OCI-LY1 (cell line): Measurements from ENCODE around the gene SEMA3B.

Source experiments
- H2AFZ ChIP-seq: fragments of 200-600 bp; sonication (generic), shearing (Covaris generic); 2 replicates; pipeline ENCODE4 v1.6.0; 2014; ENCODE audit warnings: antibody characterized with exemption, mild to moderate bottlenecking, low read length
- H3F3A ChIP-seq: fragments of 200-600 bp; sonication (generic), shearing (Covaris generic); 2 replicates; pipeline ENCODE4 v1.6.0; 2014; ENCODE audit warnings: mild to moderate bottlenecking, antibody characterized with exemption, low read length, moderate library complexity; ENCODE audit not compliant: insufficient read depth
- H3K27ac ChIP-seq: fragments of 200-600 bp; sonication (generic); 2 replicates; pipeline ENCODE4 v1.5.1; 2014; ENCODE audit warnings: low read length, mixed run types, mild to moderate bottlenecking, low read depth; ENCODE audit not compliant: poor library complexity, severe bottlenecking
- H3K27me3 ChIP-seq: fragments of 200-600 bp; sonication (generic); 2 replicates; pipeline ENCODE4 v1.6.0; 2014; ENCODE audit warnings: antibody characterized with exemption, mild to moderate bottlenecking, low read length, moderate library complexity; ENCODE audit not compliant: insufficient read depth
- H3K36me3 ChIP-seq: fragments of 200-600 bp; sonication (generic); 2 replicates; pipeline ENCODE4 v1.6.1; 2014; ENCODE audit warnings: mild to moderate bottlenecking, antibody characterized with exemption, low read length, moderate library complexity, mixed read lengths; ENCODE audit not compliant: insufficient read depth
- H3K4me1 ChIP-seq: fragments of 200-600 bp; sonication (generic); 2 replicates; pipeline ENCODE4 v1.5.1; 2014; ENCODE audit warnings: mild to moderate bottlenecking, low read length, moderate library complexity; ENCODE audit not compliant: insufficient read depth, severe bottlenecking
- H3K4me2 ChIP-seq: fragments of 200-600 bp; sonication (generic), shearing (Covaris generic); 2 replicates; pipeline ENCODE4 v1.6.1; 2014; ENCODE audit warnings: low read length
- H3K4me3 ChIP-seq: fragments of 200-600 bp; sonication (generic); 2 replicates; pipeline ENCODE4 v1.5.1; 2014; ENCODE audit warnings: low read length, low read depth, mild to moderate bottlenecking, mixed read lengths; ENCODE audit not compliant: poor library complexity, severe bottlenecking
- H3K79me2 ChIP-seq: fragments of 200-600 bp; shearing (Covaris generic); 2 replicates; pipeline ENCODE4 v1.6.1; 2016; ENCODE audit warnings: mixed run types, low read length, mixed read lengths; ENCODE audit not compliant: insufficient read depth
- H3K9ac ChIP-seq: fragments of 200-600 bp; sonication (generic), shearing (Covaris generic); 2 replicates; pipeline ENCODE4 v1.6.1; 2014; ENCODE audit warnings: mild to moderate bottlenecking, low read length, mixed read lengths
- H3K9me2 ChIP-seq: fragments of 200-600 bp; sonication (generic), shearing (Covaris generic); 2 replicates; pipeline ENCODE4 v1.6.1; 2014; ENCODE audit warnings: low read depth, mild to moderate bottlenecking, low read length, mixed read lengths
- H3K9me3 ChIP-seq: fragments of 200-600 bp; shearing (Covaris generic); 2 replicates; pipeline ENCODE4 v1.6.1; 2014; ENCODE audit warnings: low read length, mixed read lengths
- H4K20me1 ChIP-seq: fragments of 200-600 bp; sonication (generic), shearing (Covaris generic); 2 replicates; pipeline ENCODE4 v1.6.0; 2016; ENCODE audit warnings: mild to moderate bottlenecking, low read length; ENCODE audit not compliant: insufficient read depth
- EZH2 ChIP-seq: fragments of 200-600 bp; sonication (generic), shearing (Covaris generic); IDR thresholded peaks from 2 replicates; pipeline ENCODE4 v1.8.0; 2017; ENCODE audit warnings: borderline replicate concordance, mixed run types, mild to moderate bottlenecking, antibody characterized with exemption, low read length, moderate library complexity, mixed read lengths
- TF ChIP-seq, protein P1 (sequence below): fragments of 200-600 bp; sonication (generic), shearing (Covaris generic); IDR thresholded peaks from 2 replicates; pipeline ENCODE4 v1.5.1; 2017; ENCODE audit warnings: mild to moderate bottlenecking, antibody characterized with exemption, low read length, moderate library complexity, mixed read lengths

Gene SEMA3B

DNA sequence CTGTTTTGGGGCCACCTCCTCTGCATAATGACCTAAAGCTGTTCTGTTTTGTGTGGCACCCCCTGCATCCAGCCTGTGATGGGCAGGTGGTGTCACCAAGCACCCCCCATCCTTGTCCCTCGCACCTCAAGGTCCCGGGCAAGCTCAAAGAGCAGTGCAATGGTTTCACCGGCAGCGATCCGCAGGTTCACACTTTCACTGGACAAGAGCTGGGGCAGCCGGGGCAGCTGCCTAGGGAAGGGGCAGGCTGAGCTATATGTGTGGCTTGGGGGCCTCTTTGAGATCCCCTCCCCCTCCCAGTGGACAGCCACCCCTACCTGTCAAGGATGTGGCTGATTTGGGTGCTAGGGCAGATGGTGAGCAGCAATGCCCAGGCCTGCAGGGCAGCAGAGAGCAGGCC is 20.2 kb downstream of the SEMA3B start:
- Histone ChIP-seq H3K9ac (no peak overlapping the region), H3K36me3 (peaks cover 50% of the 10 kb centered on the region), H3K4me1 (peaks cover 19% of the 10 kb centered on the region), H3K4me2 (no peak overlapping the region), H2AFZ (no peak overlapping the region), H3K9me3 (no peaks in the 10 kb centered on the region), H4K20me1 (no peaks in the 10 kb centered on the region), H3K27me3 (no peaks in the 10 kb centered on the region), H3K9me2 (no peaks in the 10 kb centered on the region), H3K27ac (no peak overlapping the region), H3K4me3 (no peak overlapping the region), H3F3A (no peaks in the 10 kb centered on the region), H3K79me2 (peaks cover 10% of the 10 kb centered on the region)
- TF ChIP-seq EZH2: no peak
- TF ChIP-seq, protein P1, sequence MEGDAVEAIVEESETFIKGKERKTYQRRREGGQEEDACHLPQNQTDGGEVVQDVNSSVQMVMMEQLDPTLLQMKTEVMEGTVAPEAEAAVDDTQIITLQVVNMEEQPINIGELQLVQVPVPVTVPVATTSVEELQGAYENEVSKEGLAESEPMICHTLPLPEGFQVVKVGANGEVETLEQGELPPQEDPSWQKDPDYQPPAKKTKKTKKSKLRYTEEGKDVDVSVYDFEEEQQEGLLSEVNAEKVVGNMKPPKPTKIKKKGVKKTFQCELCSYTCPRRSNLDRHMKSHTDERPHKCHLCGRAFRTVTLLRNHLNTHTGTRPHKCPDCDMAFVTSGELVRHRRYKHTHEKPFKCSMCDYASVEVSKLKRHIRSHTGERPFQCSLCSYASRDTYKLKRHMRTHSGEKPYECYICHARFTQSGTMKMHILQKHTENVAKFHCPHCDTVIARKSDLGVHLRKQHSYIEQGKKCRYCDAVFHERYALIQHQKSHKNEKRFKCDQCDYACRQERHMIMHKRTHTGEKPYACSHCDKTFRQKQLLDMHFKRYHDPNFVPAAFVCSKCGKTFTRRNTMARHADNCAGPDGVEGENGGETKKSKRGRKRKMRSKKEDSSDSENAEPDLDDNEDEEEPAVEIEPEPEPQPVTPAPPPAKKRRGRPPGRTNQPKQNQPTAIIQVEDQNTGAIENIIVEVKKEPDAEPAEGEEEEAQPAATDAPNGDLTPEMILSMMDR: no peak

DNA sequence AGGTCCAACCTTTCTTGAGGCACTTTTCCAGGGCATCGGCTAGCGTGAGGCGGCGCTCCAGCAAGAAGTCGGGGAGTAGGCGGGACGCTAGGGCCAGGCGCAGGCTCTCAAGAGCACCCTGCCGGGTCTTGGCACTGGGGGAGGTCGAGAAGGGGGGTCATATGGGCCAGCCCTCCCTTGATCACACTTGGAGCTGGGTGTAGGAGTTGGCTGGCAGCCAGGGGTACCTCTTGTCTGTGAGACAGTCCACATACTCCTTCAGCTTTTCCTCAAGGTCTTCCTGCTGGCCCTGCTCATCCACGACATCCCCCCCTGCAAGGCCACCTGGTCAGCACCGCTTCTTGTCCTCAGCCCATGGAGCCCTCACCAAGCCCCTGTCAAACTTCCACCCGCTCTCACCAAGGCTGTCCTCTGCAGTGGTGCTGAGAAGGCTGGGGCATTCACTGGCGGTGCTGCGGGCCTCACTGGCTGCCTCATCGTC is 21.3 kb downstream of the SEMA3B start:
- Histone ChIP-seq H4K20me1 (no peaks in the 10 kb centered on the region), H3K4me2 (0 out of 2 replicates have a peak overlapping the region, but pooled peaks have one; percentile 95), H3K4me3 (peak overlapping the region; percentile 99), H3K9me2 (no peaks in the 10 kb centered on the region), H3K36me3 (peaks cover 50% of the 10 kb centered on the region), H3K79me2 (peaks cover 10% of the 10 kb centered on the region), H3K9me3 (no peaks in the 10 kb centered on the region), H3K27ac (no peak overlapping the region), H3F3A (no peaks in the 10 kb centered on the region), H3K9ac (no peak overlapping the region), H3K4me1 (peaks cover 19% of the 10 kb centered on the region), H3K27me3 (no peaks in the 10 kb centered on the region), H2AFZ (no peak overlapping the region)
- TF ChIP-seq EZH2: no peak
- TF ChIP-seq, protein P1: no peak

DNA sequence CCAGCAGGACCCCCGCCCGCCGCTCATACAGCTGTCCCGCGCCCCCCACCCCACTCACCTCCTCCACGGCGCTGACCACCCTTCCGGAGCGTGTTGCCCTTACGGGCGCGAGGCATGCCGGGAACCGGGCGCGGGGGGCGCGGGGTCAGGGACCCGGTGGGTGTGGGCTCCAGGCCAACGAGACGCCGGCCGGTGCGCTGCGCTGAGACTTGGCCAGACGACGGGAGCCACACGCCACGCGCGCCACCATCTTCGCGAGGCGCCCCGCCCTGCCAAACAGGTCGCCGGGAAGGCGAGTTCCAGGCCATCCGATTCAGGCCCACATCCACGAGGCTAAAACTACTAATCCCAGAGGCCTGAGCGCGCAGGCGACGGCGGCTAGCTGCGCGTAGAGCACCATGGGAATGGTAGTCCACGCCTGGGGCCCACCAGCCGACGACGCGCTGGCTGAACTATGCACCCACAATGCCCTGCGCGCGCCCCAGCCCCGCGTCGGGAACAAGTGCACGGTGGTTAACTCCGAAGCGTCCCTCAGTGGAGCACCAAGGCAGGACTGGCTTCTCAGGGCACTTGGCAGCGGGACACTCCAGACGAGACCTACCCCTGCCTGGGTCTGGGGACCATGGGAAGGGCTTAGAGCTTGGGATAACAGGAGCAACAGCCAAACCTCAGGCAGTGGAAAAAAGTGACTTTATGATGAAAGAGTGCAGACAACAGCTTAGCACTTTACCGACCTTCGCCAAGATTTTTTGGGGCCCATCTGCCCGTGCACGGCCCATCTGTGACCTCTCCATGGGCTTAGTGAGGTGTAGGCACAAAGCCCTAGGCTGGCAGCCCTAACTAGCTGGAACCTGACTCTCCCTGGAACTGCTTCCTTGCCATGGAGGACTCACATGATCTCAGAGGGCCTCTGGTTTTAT is 23.5 kb downstream of the SEMA3B start, which contains the start of gene IFRD2:
IFRD2 (minus strand) TSS at position 271 of the 920 bp plus-strand sequence; CDS start at position 116, 155 bp downstream.
- H3K4me3 ChIP-seq: peak within 1 kb of the TSS; percentile 99
- peaks cover 10% of the 10 kb centered on the region for H3K79me2 ChIP-seq
- peak within 1 kb of the TSS; percentile 50 for H3K27ac ChIP-seq
- H3K9ac ChIP-seq: peak within 1 kb of the TSS; percentile 99
- no peaks in the 10 kb centered on the region for H3K27me3 ChIP-seq
- peaks cover 33% of the 10 kb centered on the region for H3K36me3 ChIP-seq
- no peaks in the 10 kb centered on the region for H3K9me3 ChIP-seq
- H3K4me1 ChIP-seq: peaks cover 19% of the 10 kb centered on the region
- no peaks in the 10 kb centered on the region for H3F3A ChIP-seq
- no peaks in the 10 kb centered on the region for H4K20me1 ChIP-seq
- TF ChIP-seq EZH2: no peak
- TF ChIP-seq, protein P1: no peak
- peak within 1 kb of the TSS; percentile 95 for H3K4me2 ChIP-seq
- H3K9me2 ChIP-seq: no peaks in the 10 kb centered on the region
- no peak within 1 kb of the TSS for H2AFZ ChIP-seq
